Nucleus accumbens (tissue), 56 donors: ENCODE results near the gene AAMP.
"Not testable (repeated sequence)": the region's sequence is repeated elsewhere in the genome, so short reads cannot be mapped to it uniquely, and the experiment has no call there.

Experiments
- DNase-seq, 56 donors: peaks; one replicate each; lab custom pipeline; 2025; lab: John Stamatoyannopoulos, UW

The AAMP gene

DNA sequence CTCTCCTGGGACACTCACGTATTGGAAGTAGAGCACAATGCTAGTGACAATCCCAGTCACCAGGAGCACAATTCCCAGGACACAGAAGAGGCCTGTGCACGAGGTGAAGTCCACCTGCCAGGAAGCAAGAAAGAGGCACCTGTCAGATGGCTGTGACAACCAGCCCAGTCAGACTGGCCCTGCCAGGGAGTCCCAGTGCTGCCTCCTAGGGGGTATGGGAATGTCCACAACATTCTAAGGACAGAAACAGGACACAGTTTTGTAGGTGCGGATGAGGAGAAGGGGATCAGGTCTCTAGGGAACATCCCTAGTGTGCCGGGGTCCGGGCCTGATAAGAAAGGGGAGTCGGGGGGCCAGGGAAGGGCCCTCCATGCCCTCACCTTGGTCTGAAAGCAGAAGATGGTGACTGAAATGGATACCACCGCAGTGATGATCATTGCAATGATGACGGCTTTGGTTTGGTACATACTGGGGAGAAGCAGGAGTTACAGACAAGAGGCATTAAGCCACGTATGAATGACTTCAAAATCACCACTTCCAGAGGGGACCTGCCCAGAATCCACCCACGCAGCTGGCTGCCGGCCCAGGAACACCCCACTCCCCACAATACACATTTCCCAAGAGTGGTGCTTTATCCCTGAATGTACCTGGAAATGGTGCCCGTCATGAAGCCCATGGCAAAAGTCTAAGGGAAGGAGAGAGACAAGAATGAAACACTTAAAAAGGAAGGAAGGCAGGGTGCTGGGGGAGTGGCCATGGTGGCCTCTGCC, 7.2 kb upstream of the AAMP start:
- no peak for DNase-seq

DNA sequence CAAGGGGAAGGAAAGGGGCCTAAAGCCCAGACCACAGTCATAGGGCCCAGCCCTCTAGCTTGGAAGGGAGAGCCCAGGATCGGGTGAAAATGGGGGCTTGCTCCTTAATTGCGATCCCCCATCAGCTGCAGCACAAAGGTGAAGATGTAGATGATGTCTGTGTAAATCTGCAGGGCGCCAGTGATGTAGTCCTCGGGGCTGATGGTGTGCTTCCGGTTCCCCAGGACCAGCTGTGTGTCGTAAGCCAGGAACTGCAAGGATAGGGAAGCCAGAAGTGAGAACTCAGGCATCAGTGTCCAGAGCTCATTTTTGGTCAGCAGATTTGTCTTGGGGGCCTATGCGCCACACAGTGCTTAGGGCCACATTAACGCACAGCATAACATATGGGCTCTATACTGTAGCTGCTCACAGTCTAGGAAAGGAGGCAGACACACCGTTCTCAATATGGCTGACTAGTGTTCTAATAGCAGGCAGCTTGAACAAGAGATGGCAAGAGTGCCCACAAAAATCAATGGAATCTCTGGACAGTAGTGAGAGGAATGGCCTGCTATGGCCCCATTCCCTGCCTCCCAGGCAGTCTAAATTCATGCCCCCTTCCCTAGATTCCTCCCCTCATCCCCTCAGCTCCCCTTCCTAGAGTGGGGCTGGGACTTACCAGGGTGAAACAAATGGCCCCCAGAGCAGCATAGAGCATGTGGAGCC, 5.6 kb upstream of the AAMP start:
- DNase-seq: no peak

DNA sequence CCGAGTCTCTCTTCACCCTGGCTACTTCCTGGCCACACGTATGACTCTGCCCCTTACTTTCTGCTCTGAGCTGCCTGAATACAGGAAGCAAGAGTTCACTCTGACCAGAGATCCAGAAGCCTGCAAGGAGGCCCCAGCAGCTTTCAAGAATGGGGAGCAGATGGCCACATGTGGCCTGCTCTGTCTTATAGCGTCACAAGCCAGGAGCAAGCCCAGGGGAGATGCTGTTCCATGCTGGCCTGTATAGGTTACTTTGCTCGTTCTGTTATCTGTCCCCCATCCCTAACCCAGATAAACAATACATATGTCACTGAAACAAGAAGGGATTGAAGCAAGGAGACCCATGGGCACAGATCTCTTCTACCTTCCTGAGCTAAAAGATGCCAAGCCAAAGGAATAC, 4.6 kb upstream of the AAMP start:
- no peak for DNase-seq

DNA sequence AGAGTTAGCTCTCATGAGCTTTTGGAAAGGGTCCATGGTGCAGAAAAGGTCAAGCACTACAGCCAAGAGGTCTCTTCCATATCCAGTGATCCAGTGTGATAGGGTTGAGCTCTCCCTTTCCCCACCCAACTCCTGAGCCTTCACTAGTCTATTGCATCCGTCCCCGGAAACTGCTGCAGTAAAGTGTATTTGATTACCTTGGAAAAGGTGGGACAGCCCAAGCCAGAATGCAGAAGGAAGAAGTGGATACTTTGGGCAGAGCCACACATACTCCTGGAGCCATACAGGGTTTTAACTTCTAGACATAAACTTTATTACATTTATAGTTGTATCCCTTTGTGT, 3.9 kb upstream of the AAMP start:
- DNase-seq: no peak

DNA sequence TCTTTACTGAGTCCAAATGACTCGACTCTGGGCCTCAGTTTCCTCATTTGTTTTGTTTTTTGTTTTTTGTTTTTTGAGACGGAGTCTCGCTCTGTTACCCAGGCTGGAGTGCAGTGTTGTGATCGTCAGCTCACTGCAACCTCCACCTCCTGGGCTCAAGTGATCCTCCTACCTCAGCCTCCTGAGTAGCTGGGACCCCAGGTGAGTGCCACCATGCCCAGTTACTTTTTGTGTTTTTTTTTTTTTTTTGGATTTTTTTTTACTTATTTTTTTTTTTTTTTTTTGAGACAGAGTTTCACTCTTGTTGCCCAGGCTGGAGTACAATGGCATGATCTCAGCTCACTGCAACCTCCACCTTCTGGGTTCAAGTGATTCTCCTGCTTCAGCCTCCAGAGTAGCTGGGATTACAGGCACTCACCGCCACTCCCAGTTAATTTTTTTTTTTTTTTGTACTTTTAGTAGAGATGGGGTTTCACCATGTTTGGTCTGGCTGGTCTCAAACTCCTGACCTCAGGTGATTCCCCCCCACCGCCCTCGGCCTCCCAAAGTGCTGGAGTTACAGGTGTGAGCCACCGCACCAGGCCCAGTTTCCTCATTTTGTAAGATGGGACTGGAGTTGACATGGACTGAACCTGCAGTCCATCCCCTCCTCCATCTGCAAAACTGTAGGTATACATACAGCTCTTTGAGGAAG, 3.4 kb upstream of the AAMP start:
- not testable (repeated sequence) for DNase-seq

DNA sequence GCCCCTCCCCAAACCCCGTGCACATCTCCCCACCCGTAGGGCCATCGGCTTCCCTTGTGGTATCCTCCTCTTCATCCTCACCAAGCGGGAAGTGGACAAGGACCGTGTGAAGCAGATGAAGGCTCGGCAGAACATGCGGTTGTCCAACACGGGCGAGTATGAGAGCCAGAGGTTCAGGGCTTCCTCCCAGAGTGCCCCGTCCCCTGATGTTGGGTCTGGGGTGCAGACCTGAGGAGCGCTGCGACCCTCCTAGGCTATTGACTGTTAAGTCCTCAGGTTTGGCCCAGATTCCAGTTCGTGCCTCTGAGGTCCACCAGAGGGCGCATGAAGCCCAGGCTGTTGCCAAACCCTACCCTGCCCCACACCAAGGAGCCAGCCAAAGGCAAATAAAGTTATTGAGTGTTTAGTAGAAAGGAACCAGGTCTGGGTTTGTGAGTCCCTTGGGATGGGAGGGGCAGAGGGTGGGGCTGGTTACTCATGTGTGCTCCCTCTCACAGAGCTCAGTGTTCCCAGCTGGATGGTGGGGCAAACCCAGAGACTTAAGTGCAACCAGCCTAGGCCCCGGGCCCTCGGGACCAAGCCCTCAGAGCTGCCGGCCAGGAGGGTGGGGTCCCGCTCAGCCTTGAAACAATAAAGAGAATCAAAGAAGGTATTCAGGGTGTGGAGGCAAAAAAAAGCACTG, 2.7 kb upstream of the AAMP start:
- DNase-seq: peak in 53 of 56 donors; percentile 27 to 86 (median 65)

DNA sequence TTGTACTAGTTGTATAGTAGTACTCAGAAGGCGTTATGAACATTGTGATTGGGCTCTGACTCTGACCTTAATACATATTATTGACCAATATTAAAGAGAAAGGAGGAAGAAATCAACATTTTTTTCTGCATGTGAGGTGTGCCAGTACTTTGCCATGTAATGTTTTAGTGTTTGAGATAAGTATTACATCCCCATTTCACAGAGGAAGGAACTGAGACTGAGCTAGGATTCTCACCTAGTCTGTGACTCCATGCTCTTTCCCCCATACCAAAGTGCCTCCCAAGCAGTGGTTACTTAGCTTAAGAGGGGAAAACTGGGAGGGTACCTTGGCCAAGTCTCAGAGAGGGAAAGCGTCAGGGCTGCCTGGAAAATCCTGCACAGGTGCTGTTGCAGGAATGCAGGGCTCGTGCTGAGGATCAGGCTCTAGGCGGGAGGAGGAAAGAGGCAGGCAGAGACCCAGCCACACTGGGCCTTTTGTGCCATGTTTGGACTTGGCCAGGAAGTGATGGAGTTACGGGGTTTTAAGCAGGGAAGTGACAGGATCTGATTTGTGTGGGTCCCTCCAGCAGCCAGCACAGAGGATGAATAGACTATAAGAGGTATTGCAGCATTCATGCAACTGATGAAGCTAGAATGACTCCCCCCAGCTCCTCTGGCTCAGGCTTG, 2.1 kb upstream of the AAMP start:
- no peak for DNase-seq

DNA sequence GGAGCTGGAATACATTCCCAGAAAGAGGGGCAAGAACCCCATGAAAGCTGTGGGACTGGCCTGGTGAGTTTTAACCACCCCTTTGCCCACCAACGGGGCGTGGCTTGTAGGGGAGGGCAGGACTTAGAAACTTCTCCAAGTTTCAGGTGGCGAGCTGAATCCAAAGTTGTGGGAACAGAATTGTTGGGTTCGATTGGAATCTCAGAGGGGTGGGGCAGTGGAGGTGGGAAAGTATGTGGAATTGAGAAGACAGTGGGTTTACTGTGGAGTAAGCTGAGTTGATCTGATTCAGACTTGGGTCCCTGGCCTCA, 1.5 kb upstream of the AAMP start:
- DNase-seq: no peak

DNA sequence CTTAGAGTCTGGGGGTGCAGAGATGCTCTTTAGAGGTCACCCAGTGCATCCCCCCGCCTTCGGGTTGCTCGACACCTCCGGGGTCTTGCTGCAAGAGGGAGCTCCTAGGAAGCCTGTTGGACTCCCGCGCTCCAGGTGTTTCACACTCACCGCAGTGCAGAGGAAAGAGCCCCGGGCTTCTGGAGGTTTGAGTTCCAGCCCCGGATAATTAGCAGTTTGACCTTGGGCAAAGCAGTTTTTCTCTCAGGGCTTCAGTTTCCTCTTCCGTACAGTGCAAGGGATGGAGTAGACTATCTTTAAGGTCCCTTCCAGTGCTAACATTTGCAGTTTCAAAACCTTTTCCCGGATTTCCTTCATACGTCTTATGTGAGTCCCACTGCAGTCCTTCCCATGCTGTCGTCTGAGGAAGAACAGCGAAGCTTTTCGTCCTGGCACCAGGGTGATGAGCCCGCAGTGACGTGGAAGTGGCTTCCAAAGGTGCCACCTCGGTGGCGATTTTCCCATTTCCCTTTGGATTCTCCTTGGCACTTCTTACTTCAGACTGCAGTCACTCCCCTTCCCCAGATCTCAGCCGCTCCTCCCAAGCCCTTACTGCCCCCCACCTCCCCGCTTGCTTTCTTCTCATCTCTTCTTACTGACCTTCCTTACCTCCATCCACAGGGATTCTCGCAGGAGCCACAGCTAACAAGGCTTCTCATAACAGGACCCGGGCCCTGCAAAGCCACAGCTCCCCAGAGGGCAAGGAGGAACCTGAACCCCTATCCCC, 967 bp upstream of the AAMP start:
- DNase-seq: peak in 4 of 56 donors; percentile 56 to 80 (median 64)

DNA sequence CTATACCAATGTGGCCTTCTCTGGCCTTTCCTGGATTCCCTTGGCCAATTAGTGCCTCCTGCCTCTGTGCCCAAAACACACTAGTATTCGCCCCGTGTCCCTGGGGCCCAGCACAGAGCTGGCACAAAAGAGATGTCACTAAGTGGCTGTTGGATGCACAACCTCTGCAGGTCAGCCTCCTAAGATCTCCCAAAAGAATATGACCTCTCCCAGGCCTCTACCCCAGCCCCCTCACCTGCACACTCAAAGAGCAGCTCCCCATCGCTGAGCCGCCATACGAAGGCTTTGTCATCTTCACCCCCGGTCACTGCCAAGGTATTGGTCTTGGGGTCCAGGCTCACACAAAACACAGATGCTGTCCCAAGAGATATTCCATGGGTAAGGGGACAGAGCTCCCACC, 2.7 kb downstream of the AAMP start:
- DNase-seq: no peak

DNA sequence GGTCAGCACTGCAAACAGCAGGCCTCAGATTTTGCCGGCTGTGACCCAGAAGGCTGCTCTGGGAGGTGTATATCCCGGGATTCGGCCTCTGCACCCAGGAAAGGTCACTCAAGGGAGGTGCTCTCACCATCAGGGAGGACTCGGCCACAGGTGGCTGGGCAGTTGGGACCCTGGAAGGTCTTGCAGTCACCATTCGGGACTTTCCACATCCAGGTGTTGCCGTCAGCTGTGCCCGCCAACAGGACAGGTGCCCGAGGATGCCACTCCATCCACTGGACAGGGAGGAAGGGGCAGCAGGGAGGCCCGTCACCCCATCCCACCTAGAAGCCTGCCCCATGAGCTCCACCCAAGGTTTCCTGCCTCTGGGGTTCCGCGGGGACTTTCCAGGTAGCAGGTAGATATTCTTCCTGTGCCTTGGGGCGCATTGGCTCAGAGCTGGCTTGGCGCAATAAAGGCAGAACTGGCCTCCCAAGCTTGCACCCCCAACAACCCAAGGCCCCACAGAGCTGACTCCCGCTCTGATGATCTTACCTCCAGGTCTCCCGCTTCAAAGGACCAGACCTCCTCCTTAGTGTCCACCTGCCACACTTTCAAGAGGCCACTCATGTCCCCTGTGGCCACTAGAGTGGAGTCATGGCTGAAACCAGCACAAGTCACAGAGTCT, 3.5 kb downstream of the AAMP start:
- no peak for DNase-seq

DNA sequence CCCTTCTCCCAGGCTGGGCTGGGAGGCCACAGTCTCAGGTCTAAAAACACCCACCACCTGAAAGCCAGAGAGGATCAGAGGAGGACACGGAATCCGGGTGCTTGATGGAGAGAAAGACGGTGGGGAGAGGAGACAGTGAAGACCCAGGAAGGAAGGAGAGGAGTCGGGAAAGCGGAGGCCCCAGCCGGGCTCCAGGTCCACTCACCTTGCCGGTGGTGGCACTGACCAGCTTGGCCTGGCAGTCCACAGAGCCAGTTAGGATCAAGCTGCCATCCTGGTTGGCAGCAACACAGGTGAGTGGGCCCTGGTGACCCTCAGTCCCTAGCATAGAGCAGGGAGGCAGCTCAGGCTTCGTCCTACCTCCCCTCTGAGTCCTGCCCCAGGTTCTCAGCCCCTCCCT, 4.3 kb downstream of the AAMP start:
- no peak for DNase-seq

DNA sequence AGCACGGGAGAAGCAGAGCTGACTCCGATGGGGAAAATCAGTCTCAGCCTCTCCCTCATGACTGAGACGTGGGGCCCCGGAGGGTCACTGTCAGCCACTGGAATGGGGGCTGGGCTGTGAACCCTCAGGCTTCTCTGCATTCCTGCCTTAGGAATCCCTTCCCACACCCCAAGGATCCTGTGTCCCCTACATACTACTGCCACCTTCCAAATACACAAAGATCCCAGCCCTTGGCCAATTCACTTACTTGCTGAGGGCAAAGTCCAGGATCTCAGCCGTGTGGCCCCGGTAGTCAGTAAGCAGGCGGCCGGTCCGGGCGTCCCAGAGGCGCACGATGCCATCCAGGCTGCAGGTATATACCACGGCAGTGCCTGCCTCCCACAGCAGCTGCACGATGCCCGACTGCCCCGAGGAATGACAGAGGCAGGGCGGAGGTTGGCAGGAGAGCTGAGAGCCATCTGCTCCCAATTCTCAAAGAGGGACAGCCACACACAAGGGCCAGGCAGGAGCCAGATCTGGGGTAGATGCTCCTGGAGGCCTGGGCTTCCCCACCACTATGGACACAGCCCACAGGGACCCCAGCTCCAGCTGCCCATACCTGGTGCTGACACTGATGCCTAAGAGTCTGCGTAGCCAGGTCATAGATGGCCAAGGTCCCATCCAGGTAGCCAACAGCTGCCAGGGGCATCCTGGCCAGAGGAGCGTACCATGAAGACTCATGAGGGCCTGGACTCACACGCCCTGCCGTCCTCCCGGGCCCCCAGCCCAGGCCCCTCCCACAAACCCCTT, 5.0 kb downstream of the AAMP start:
- DNase-seq: no peak

DNA sequence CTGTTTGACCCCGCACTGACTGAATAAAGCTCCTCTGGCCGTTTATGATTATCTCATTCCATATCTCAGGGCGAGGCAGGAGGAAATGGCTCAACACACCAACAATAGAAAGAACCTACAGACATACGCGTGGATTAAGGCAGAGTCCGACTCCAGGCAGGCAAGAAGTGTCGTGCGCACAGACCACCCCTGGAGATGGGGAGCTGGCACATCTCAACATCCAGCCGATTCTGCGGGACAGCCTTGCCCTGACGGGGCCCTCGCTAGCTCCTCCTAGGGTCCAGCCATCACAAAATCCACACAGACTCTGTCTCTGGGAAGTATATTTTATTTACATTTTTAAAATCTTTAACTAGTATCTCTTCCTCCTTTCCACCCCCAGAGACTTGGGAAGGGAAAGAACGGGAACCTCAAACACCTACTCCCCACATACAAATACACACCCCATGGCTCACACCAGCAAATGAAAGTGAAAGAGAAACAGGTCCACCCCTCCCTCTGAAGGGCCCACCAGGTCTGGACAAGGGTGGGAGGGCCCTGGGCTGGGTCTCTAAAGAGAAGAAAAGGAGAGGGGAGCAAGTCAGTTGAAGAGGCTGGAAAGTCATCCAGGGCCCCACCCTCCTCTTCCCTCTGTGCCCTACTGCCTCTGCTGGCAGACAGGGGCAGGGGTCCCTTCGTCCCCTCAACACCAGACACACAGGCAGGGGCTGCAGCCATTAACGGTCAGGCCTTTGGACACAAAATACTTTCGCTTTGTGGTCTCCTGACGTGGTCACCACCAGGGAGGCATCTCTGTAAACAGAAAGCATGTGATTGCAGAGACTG, 5.9 kb downstream of the AAMP start:
- no peak for DNase-seq

DNA sequence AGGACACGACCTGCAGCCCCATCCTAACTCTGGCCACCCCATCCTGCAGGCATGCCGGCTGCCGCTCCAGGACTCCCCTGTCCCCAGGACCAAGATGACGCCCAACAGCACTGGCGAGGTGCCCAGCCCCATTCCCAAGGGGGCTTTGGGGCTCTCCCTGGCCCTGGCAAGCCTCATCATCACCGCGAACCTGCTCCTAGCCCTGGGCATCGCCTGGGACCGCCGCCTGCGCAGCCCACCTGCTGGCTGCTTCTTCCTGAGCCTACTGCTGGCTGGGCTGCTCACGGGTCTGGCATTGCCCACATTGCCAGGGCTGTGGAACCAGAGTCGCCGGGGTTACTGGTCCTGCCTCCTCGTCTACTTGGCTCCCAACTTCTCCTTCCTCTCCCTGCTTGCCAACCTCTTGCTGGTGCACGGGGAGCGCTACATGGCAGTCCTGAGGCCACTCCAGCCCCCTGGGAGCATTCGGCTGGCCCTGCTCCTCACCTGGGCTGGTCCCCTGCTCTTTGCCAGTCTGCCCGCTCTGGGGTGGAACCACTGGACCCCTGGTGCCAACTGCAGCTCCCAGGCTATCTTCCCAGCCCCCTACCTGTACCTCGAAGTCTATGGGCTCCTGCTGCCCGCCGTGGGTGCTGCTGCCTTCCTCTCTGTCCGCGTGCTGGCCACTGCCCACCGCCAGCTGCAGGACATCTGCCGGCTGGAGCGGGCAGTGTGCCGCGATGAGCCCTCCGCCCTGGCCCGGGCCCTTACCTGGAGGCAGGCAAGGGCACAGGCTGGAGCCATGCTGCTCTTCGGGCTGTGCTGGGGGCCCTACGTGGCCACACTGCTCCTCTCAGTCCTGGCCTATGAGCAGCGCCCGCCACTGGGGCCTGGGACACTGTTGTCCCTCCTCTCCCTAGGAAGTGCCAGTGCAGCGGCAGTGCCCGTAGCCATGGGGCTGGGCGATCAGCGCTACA, 7.0 kb downstream of the AAMP start:
- no peak for DNase-seq

DNA sequence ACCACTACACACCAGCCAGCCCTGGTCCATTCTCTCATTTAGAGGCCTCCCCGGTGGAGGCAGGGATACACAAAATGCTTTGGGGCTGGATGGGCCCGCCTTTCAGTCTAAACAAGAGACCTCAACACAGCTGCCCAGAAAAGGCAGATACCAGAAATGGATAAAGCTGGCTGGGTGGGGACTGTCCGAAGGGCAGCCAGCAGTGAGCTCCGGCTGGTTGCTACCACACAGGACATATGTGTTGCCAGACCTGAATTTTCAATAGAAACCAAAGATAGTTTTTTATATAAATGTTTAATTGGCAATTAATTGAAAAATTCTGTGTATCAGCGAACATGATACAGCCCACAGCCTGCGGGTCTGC, 7.7 kb downstream of the AAMP start:
- DNase-seq: no peak
